HCT116 (cell line): ENCODE data around the gene URB1. TPM values are rescaled to one million over a fixed set of nuclear protein-coding genes. Genes with fewer than 3 reads are reported as not detected.

ENCODE experiments used
- ATAC-seq: fragments of 200-7000 bp; cut with Tn5 transposase; 2 replicates; pipeline ENCODE4 v1.9.1; 2020; ENCODE audit warnings: mild to moderate bottlenecking, moderate library complexity
- BruUV-seq: library from RNA; stranded (reverse); fragments of 400-500 nt; replicated peaks from 2 replicates; lab custom pipeline; 2021; lab: Mats Ljungman, UMichigan
- CTCF ChIA-PET: fragments of 300-600 bp; sonication (Branson Sonifier 250); formaldehyde crosslinking; loops from one replicate; lab custom pipeline; 2021; ENCODE audit warnings: antibody characterized with exemption; lab: Charles Lee
- POLR2A ChIA-PET: fragments of 300-600, 350-600 bp; sonication (Branson Sonifier 250); formaldehyde crosslinking; loops from one replicate; lab custom pipeline; 2021; ENCODE audit warnings: antibody characterized with exemption; lab: Charles Lee
- RAD21 ChIA-PET, 2 experiments: fragments of 300-600 bp; sonication (Branson Sonifier 250); formaldehyde crosslinking; loops; one replicate each; lab custom pipeline; 2023; ENCODE audit warnings: low total read pairs in 2 of 2; ENCODE audit not compliant: uncharacterized antibody in 2 of 2, unreplicated experiment in 2 of 2, low non-redundant PET in 1 of 2; lab: Charles Lee
- DNase-seq: peaks from one replicate; pipeline ENCODE4 v3.0.0-alpha.2; 2010; ENCODE audit warnings: low read depth, low spot score
- H2AFZ ChIP-seq: fragments of 200-600 bp; shearing (Covaris generic), sonication (generic); 2 replicates; pipeline ENCODE4 v1.6.1; 2017; ENCODE audit warnings: low read depth, mixed run types, mixed read lengths, antibody characterized with exemption, low read length; ENCODE audit not compliant: poor library complexity, severe bottlenecking
- H3K27ac ChIP-seq: 2 replicates; pipeline ENCODE4 v1.5.1; 2012; ENCODE audit warnings: low read depth, low read length
- H3K27me3 ChIP-seq: fragments of 200-600 bp; sonication (generic); 2 replicates; pipeline ENCODE4 v1.6.1; 2016; ENCODE audit warnings: mixed run types, low read length, mixed read lengths; ENCODE audit not compliant: insufficient read depth
- H3K36me3 ChIP-seq, 2 experiments: fragments of 200-500 bp in 1 of 2; fragments of 200-600 bp in 1 of 2; sonication (Bioruptor generic) in 1 of 2; sonication (generic) in 1 of 2; 2 replicates each; pipeline versions ENCODE4 v1.5.1 to v1.6.1; 2014 to 2016; ENCODE audit warnings: low read length in 2 of 2, inconsistent platforms in 1 of 2, mixed read lengths in 1 of 2, mixed run types in 1 of 2; ENCODE audit not compliant: insufficient read depth in 2 of 2, control insufficient read depth in 1 of 2
- H3K4me1 ChIP-seq, 2 experiments: fragments of 200-600 bp in 1 of 2; sonication (generic) in 1 of 2; 2 replicates each; pipeline versions ENCODE4 v1.5.1 to v1.6.1; 2012 to 2017; ENCODE audit warnings: low read length in 2 of 2, inconsistent platforms in 1 of 2, mild to moderate bottlenecking in 1 of 2, mixed read lengths in 1 of 2, mixed run types in 1 of 2, moderate library complexity in 1 of 2; ENCODE audit not compliant: insufficient read depth in 2 of 2, control insufficient read depth in 1 of 2
- H3K4me2 ChIP-seq: fragments of 200-600 bp; sonication (generic); 2 replicates; pipeline ENCODE4 v1.6.1; 2017; ENCODE audit warnings: mixed run types, low read length, mixed read lengths
- H3K4me3 ChIP-seq, 2 experiments: fragments of 200-600 bp in 1 of 2; sonication (generic) in 1 of 2; replicated peaks in 1 of 2; 2 replicates each; pipeline ENCODE4 v1.5.1; 2011 to 2016; ENCODE audit warnings: low read length in 2 of 2, control low read depth in 1 of 2, low read depth in 1 of 2, mild to moderate bottlenecking in 1 of 2, mixed read lengths in 1 of 2, mixed run types in 1 of 2
- H3K79me2 ChIP-seq: fragments of 200-600 bp; sonication (generic); 2 replicates; pipeline ENCODE4 v1.6.1; 2017; ENCODE audit warnings: mild to moderate bottlenecking, mixed run types, low read length, moderate library complexity, mixed read lengths; ENCODE audit not compliant: insufficient read depth
- H3K9ac ChIP-seq: fragments of 200-600 bp; sonication (generic); 2 replicates; pipeline ENCODE4 v1.6.1; 2016; ENCODE audit warnings: low read length, mixed read lengths
- H3K9me2 ChIP-seq: fragments of 200-600 bp; sonication (generic), shearing (Covaris generic); 2 replicates; pipeline ENCODE4 v1.6.1; 2017; ENCODE audit warnings: mixed run types, mild to moderate bottlenecking, moderate library complexity; ENCODE audit not compliant: insufficient read depth
- H3K9me3 ChIP-seq, 2 experiments: fragments of 200-500 bp in 1 of 2; fragments of 200-600 bp in 1 of 2; sonication (Bioruptor generic) in 1 of 2; sonication (generic) in 1 of 2; 2 replicates each; pipeline ENCODE4 v1.6.1; 2014 to 2017; ENCODE audit warnings: low read length in 2 of 2, mixed read lengths in 2 of 2, inconsistent platforms in 1 of 2, low read depth in 1 of 2, mild to moderate bottlenecking in 1 of 2, mixed run types in 1 of 2, moderate library complexity in 1 of 2; ENCODE audit not compliant: control insufficient read depth in 1 of 2, insufficient read depth in 1 of 2
- H4K20me1 ChIP-seq: fragments of 200-600 bp; sonication (generic), shearing (Covaris generic); 2 replicates; pipeline ENCODE4 v1.6.1; 2017; ENCODE audit warnings: mixed run types, mild to moderate bottlenecking, moderate library complexity; ENCODE audit not compliant: insufficient read depth
- CTCF ChIP-seq, 3 experiments: fragments of 200-600 bp in 1 of 3; sonication (generic) in 1 of 3; IDR thresholded peaks in 2 of 3; conservative IDR thresholded peaks in 1 of 3; 2 replicates each; pipeline ENCODE4 v1.5.1; 2012 to 2017; ENCODE audit warnings: low read depth in 2 of 3, low read length in 2 of 3, antibody characterized with exemption in 1 of 3, borderline replicate concordance in 1 of 3, control low read depth in 1 of 3, mild to moderate bottlenecking in 1 of 3, mixed read lengths in 1 of 3, mixed run types in 1 of 3, moderate library complexity in 1 of 3; ENCODE audit not compliant: insufficient read depth in 1 of 3
- EGR1 ChIP-seq: IDR thresholded peaks from 2 replicates; pipeline ENCODE4 v1.6.1; 2012; ENCODE audit warnings: low read depth
- ELF1 ChIP-seq: IDR thresholded peaks from 2 replicates; pipeline ENCODE4 v1.6.1; 2012; ENCODE audit warnings: low read depth, borderline replicate concordance
- FOSL1 ChIP-seq: IDR thresholded peaks from 2 replicates; pipeline ENCODE4 v1.6.1; 2012; ENCODE audit warnings: low read depth
- POLR2A ChIP-seq: IDR thresholded peaks from 2 replicates; pipeline ENCODE4 v1.7.0; 2011; ENCODE audit warnings: borderline replicate concordance; ENCODE audit not compliant: insufficient read depth, insufficient read length; ENCODE audit errors: extremely low read depth
- intact Hi-C: fragments of 100-400 bp; cut with micrococcal nuclease; formaldehyde crosslinking; loops from 2 replicates; pipeline ENCODE4 v1.10.0; 2022
- total RNA-seq: library from RNA; stranded (reverse); gene quantifications from one replicate; pipeline ENCODE4 v1.2.1, GENCODE V29; 2021; ENCODE audit not compliant: unreplicated experiment
- TF ChIP-seq, protein P1 (sequence below): IDR thresholded peaks from 2 replicates; pipeline ENCODE4 v1.6.1; 2011; ENCODE audit warnings: mild to moderate bottlenecking, low read length, moderate library complexity; ENCODE audit not compliant: insufficient replicate concordance; ENCODE audit errors: extremely low read depth

The URB1 gene
- total RNA-seq, 1 experiment from 2014 or later = 28.3 TPM

GRCh38 chr21:32413697-32414578 is 21.1 kb upstream of the URB1 start:
- Histone ChIP-seq H3K36me3 (peaks cover 0 to 4% of the 10 kb centered on the region in 2 experiments; a peak in 1 of 4 replicates), H3K9me2 (no peaks in the 10 kb centered on the region), H3K9me3 (no peaks in the 10 kb centered on the region), H3K4me2 (peak overlapping the region; percentile 99)
- no peak for TF ChIP-seq POLR2A
- no peak for TF ChIP-seq ELF1
- no peak for TF ChIP-seq FOSL1
- no peak for TF ChIP-seq EGR1
- TF ChIP-seq, protein P1, sequence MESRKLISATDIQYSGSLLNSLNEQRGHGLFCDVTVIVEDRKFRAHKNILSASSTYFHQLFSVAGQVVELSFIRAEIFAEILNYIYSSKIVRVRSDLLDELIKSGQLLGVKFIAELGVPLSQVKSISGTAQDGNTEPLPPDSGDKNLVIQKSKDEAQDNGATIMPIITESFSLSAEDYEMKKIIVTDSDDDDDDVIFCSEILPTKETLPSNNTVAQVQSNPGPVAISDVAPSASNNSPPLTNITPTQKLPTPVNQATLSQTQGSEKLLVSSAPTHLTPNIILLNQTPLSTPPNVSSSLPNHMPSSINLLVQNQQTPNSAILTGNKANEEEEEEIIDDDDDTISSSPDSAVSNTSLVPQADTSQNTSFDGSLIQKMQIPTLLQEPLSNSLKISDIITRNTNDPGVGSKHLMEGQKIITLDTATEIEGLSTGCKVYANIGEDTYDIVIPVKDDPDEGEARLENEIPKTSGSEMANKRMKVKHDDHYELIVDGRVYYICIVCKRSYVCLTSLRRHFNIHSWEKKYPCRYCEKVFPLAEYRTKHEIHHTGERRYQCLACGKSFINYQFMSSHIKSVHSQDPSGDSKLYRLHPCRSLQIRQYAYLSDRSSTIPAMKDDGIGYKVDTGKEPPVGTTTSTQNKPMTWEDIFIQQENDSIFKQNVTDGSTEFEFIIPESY = no peak
- TF ChIP-seq CTCF (IDR thresholded peaks at IDR 0.05 in 2 of 3, conservative IDR thresholded peaks at IDR 0.05 in 1 of 3; ENCODE audit: borderline replicate concordance in 1 of 3, insufficient read depth in 1 of 3, low read depth in 2 of 3, low read length in 2 of 3) = no peak
- TF ChIP-seq, all 23 proteins: peak for 0
- intact Hi-C loops = loop anchor here (1.0 kb wide), 1 partner anchor 164 kb away; no protein-coding TSS in a partner anchor
- ChIA-PET CTCF (interaction anchor here (0.9 to 3.7 kb wide), 6 partner anchors 11 to 187 kb away, joined by 3 to 22 read pairs (median 6); no protein-coding TSS in a partner anchor), POLR2A (interaction anchor here (0.8 kb wide), 1 partner anchor 187 kb away, joined by 3 read pairs; no protein-coding TSS in a partner anchor), RAD21 (no interaction called here)
- H3K4me3 ChIP-seq = peak overlapping the region; percentile 77 to 85
- no peak overlapping the region for H2AFZ ChIP-seq
- no peaks in the 10 kb centered on the region for H4K20me1 ChIP-seq
- peak overlapping the region; percentile 98 for H3K27ac ChIP-seq
- no peak for DNase-seq
- no peaks in the 10 kb centered on the region for H3K27me3 ChIP-seq
- H3K79me2 ChIP-seq = peaks cover 63% of the 10 kb centered on the region
- H3K9ac ChIP-seq = peak overlapping the region; percentile 90
- H3K4me1 ChIP-seq = peaks cover 29 to 43% of the 10 kb centered on the region in 2 experiments; a peak in 3 of 4 replicates
- no TSS peak for BruUV-seq
- ATAC-seq = no peak; the same call in 1 of the 2 replicates
